ENCODE measurements around the gene DDIT3. TPM values are rescaled to one million over a fixed set of nuclear protein-coding genes. Genes with fewer than 3 reads are reported as not detected.
A peak's percentile ranks its signal among the peaks of the same experiment; 100 is the strongest.

Gene DDIT3
- total and polyA plus RNA-seq, 2 of the 13 experiments (the other 11 are each of a cell fraction or from before 2014, with no cell fraction given), result 27.5 to 48.7 TPM

GRCh38 chr12:57530396-57531142, 10.3 kb upstream of the DDIT3 start (continued):
- TF ChIP-seq ZNF10 (CRISPR knock-in tag; IDR thresholded peaks at IDR 0.05; ENCODE audit: borderline replicate concordance, low read depth) (no peak), ZEB1 (IDR thresholded peaks at IDR 0.05; ENCODE audit: insufficient replicate concordance, low read depth) (no peak)

GRCh38 chr12:57529831-57530230, 9.5 kb upstream of the DDIT3 start:
- BruUV-seq (replicated peaks), result TSS peak; percentile 25
- ChIA-PET CTCF (ENCODE audit: low intra/inter-chr PET ratio, low total read pairs) (no interaction called here), POLR2A (interaction anchor here (1.6 to 3.4 kb wide), 3 partner anchors 9 to 47 kb away, joined by 5 to 17 read pairs (median 7); partner anchors contain the start of gene DCTN2)
- Histone ChIP-seq H3K79me2 (ENCODE audit: insufficient read depth, low read length) (no peaks in the 10 kb centered on the region), H3K27me3 (ENCODE audit: control insufficient read depth in 1 of 2, insufficient read depth in 2 of 2, low read length in 2 of 2) (no peaks in the 10 kb centered on the region), H3K4me1 (ENCODE audit: insufficient read depth, low read length) (peaks cover 4% of the 10 kb centered on the region), H3K36me3 (replicated peaks in 1 of 2; ENCODE audit: control insufficient read depth in 1 of 2, insufficient read depth in 2 of 2, low read length in 2 of 2) (peaks cover 33 to 86% of the 10 kb centered on the region in 2 experiments), H2AFZ (ENCODE audit: low read length) (no peak overlapping the region), H3K27ac (ENCODE audit: extremely low read length, insufficient read depth, low read length) (no peak overlapping the region), H4K20me1 (ENCODE audit: insufficient read depth, low read length) (no peaks in the 10 kb centered on the region), H3K9me3 (ENCODE audit: low read length) (no peaks in the 10 kb centered on the region), H3K9ac (ENCODE audit: insufficient read depth, low read depth, low read length) (no peak overlapping the region), H3K4me3 (replicated peaks in 1 of 3; ENCODE audit: insufficient read depth in 1 of 3, low read depth in 2 of 3, low read length in 3 of 3) (no peak overlapping the region), H3K4me2 (ENCODE audit: low read depth, low read length) (no peak overlapping the region)
- no peak for FAIRE-seq
- no peak for DNase-seq (ENCODE audit: low spot score)
- WGBS (ENCODE audit: low lambda C conversion rate), result 94% methylated on average over 6 of the region's 6 CpGs
- intact Hi-C loops (cut with micrococcal nuclease; ENCODE audit: unreplicated experiment), result no loop called here
- no peak for ATAC-seq
- in situ Hi-C loops (cut with HindIII; ENCODE audit: extremely low pct_ligation_motif_present, low pct_unique_long_range_greater_than_20kb), result no loop called here
- no peak for TF ChIP-seq FOXO1 (CRISPR knock-in tag; IDR thresholded peaks at IDR 0.05)
- TF ChIP-seq POLR2A (IDR thresholded peaks at IDR 0.05; ENCODE audit: insufficient read depth in 1 of 2, low read depth in 2 of 2, low read length in 2 of 2), result 0 out of 4 replicates have a peak, but pooled peaks of 1 of the 2 experiments have one; percentile 28

GRCh38 chr12:57528831-57529555, 8.7 kb upstream of the DDIT3 start:
- Histone ChIP-seq H3K9me3 (ENCODE audit: low read length) (no peaks in the 10 kb centered on the region), H3K79me2 (ENCODE audit: insufficient read depth, low read length) (peaks cover 5% of the 10 kb centered on the region), H2AFZ (ENCODE audit: low read length) (no peak overlapping the region), H3K9ac (ENCODE audit: insufficient read depth, low read depth, low read length) (no peak overlapping the region), H3K27me3 (ENCODE audit: control insufficient read depth in 1 of 2, insufficient read depth in 2 of 2, low read length in 2 of 2) (no peaks in the 10 kb centered on the region), H4K20me1 (ENCODE audit: insufficient read depth, low read length) (no peaks in the 10 kb centered on the region), H3K36me3 (replicated peaks in 1 of 2; ENCODE audit: control insufficient read depth in 1 of 2, insufficient read depth in 2 of 2, low read length in 2 of 2) (peaks cover 30 to 87% of the 10 kb centered on the region in 2 experiments), H3K4me3 (replicated peaks in 1 of 3; ENCODE audit: insufficient read depth in 1 of 3, low read depth in 2 of 3, low read length in 3 of 3) (no peak overlapping the region), H3K4me1 (ENCODE audit: insufficient read depth, low read length) (peaks cover 12% of the 10 kb centered on the region), H3K27ac (ENCODE audit: extremely low read length, insufficient read depth, low read length) (no peak overlapping the region), H3K4me2 (ENCODE audit: low read depth, low read length) (no peak overlapping the region)
- ATAC-seq (no peak), DNase-seq (ENCODE audit: low spot score) (no peak), FAIRE-seq (no peak)
- CTCF ChIA-PET (ENCODE audit: low intra/inter-chr PET ratio, low total read pairs), result no interaction called here
- TF ChIP-seq POLR2G (IDR thresholded peaks at IDR 0.05; ENCODE audit: low read depth, low read length) (0 out of 2 replicates have a peak, but pooled peaks have one; percentile 18), KAT2B (IDR thresholded peaks at IDR 0.05; ENCODE audit: borderline replicate concordance, low read depth, low read length) (no peak), PPARG (CRISPR knock-in tag; conservative IDR thresholded peaks at IDR 0.05) (no peak), ZNF451 (CRISPR knock-in tag; IDR thresholded peaks at IDR 0.05) (no peak), RBFOX2 (IDR thresholded peaks at IDR 0.05; ENCODE audit: low read depth, low read length) (peak; percentile 45), AGO2 (optimal IDR thresholded peaks at IDR 0.05; ENCODE audit: low read depth, low read length) (peak; percentile 25)
- intact Hi-C loops (cut with micrococcal nuclease; ENCODE audit: unreplicated experiment) (no loop called here), in situ Hi-C loops (cut with HindIII; ENCODE audit: extremely low pct_ligation_motif_present, low pct_unique_long_range_greater_than_20kb) (no loop called here)
- BruUV-seq (replicated peaks), result no TSS peak
- WGBS (ENCODE audit: low lambda C conversion rate), result 97% methylated on average over 9 of the region's 10 CpGs
- POLR2A ChIA-PET, result interaction anchor here (0.9 to 1.7 kb wide), 4 partner anchors 8 to 47 kb away, joined by 3 to 5 read pairs (median 4); partner anchors contain the start of gene DDIT3

Measured in HepG2 (cell line).